GM21367 (cell line): ENCODE measurements around the gene IQCN.

Source experiments
- ATAC-seq: cut with Tn5 transposase; IDR thresholded peaks from one replicate; pipeline ENCODE4 v1.9.1; 2021; ENCODE audit not compliant: unreplicated experiment

The IQCN gene

DNA sequence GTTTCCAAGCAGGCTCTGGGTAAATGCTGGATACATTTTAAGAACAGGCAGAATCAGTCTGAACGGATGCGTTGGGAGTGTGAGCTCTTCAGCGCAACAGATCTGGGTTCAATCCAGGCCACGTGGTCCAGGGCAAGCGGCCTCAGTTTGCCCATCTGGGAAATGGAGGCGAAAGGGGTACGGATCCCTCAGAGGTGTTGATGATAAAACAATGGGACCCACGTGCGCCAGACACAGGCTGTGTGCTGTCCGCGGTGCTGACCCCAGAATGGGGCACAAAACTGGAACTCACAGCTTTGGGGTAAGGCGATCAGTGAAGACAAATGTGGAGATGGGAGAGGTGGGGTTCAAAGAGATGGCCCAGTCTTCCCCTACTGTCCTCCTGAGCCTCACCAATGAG lies 34.9 kb downstream of the IQCN start:
- ATAC-seq, result no peak

GRCh38 chr19:18234194-18234593 lies 40.1 kb downstream of the IQCN start:
- ATAC-seq, result no peak

DNA sequence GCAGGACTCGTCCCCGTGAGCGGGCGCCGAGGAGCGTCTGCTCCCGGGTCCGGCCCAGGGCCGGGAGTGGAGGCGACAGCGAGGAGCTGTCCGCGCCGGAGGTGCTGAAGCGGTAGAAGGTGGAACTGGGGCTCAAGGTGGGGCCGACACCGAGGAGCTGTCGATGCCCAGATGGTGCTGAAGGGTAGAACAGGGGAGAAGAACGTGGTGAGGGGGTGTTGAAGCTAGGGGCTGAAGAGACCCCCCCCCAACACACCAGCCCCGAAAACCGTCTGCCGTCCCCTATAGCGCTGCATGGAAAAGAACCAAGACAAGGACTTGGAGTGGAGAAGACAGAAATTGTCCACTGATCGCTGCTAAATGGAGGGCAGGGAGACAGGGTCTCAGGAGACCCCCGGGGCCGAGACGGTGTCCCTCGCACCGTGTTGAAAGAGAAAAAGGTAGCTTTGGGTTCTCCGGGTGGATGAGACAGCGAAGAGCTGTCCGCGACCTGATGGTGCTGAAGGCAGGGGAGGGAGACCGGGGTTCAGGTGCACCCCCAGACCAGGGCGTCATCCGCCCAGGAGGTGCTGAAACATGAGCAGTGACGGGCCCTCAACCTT lies 40.9 kb downstream of the IQCN start:
- no peak for ATAC-seq

DNA sequence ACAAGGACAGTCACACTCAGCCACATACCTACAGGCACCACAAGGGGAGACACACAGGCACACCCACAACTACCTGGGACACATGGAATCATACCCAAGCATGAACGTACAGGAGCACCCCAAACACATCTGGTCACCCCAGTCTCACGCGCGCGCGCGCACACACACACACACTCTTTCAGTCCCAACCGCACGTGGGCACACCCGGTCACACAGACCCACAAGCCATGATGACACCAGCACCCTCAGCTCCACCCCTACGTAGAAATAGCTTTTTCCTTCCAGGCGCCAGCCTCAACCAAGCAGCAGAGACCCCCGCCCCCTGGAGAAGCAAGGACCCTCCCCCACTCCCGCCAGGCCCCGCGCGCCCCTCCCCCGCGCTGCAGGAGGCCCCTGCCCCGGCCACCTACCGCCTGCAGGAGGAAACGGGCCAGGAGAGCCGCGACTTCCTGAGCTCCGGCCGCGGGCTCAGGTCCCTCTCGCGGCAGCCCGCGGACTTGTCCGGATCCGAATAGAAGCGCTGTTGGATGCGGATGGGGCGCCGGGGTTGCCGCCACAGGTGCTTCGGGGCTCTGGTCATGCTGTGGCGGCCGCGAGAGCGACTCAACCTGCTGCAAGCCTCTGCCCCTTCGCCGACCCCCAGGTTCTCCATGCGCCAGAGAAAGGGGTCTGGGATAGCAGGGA lies 41.6 kb downstream of the IQCN start:
- ATAC-seq, result no peak

GRCh38 chr19:18231775-18232174 lies 42.5 kb downstream of the IQCN start:
- ATAC-seq, result no peak

DNA sequence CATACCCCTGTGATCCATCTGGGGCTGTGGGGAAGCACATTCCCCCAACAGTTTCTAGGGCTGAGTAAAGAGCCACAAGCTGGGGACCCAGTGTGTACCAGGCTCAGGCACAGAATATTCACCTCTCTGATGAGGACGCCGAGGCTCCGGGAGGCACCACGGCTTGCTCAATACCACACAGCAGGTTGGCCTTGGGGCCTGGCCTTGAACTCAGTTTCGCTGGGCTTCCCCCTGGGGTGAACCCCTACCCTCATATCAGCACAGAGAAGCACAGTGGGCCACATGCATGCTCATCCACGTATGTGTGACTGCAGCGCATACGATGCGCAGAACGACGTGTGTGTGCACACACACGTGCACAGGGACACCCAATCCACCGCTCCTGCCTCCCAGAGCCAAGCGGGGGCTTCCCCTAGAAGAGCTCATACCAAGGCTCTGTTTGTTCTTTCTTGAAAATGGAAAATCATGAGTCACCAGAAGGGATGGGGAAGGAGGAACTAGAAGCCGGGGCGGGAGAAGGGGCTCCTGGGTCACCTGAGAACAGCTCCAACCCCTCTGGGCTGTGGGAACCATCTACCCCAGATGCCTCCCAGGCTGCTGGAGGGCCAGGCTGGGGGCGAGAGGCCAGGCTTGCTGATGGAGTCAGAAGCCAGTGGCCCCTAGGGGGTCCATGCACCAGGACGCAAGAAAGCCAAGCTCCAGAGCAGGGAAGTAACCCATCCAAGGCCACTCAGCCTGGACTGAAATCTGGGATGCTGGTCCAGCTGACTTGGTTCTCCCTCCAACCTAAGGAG lies 43.1 kb downstream of the IQCN start:
- no peak for ATAC-seq

DNA sequence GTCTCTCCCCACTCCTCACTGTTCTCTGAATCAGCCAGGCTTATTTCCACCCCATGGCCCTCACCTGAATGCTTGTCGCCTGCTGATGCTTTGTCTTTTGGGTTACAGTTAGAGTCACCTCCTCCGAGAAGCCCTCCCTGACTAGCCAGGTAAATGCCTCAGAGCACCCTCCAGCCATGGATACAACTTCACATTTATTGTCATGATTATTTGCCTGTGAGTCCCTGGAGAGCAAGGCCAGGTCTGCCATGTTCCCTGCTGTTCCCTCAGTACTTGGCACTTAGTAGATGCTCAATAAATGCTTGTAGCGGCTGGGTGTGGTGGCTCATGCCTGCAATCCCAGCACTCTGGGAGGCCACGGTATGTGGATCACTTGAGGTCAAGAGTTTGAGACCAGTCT lies 44.3 kb downstream of the IQCN start:
- ATAC-seq, result no peak

GRCh38 chr19:18229474-18229873 lies 44.8 kb downstream of the IQCN start:
- ATAC-seq, result no peak

GRCh38 chr19:18227781-18228271 lies 46.4 kb downstream of the IQCN start:
- no peak for ATAC-seq

GRCh38 chr19:18226956-18227780 lies 47.1 kb downstream of the IQCN start:
- ATAC-seq, result no peak

- ATAC-seq, result no peak
Measured at GRCh38 chr19:18225702-18226468, 48.4 kb downstream of the IQCN start, which contains the start of gene PDE4C. Gene PDE4C, minus strand, starts transcription at chr19:18226438. Its CDS starts 23 bp downstream, at chr19:18226415.

DNA sequence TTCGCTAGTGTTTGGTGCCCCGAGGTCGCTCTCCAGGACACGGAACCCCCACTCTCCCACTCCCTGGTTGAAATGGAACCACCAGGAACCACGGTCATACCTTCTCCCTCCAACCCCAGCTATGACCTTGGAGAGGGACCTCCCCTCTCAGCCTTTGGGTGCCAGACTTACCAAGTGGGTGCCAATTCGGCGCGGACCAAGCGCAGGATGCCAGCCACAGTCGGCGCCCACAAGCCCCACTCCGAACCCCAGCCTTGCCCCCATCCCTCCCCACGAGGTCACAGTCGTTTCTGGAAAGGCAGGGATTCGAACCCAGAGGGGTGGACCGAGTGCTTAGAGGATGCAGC lies 48.9 kb downstream of the IQCN start:
- ATAC-seq, result no peak

GRCh38 chr19:18224525-18225354 lies 49.5 kb downstream of the IQCN start:
- peak; percentile 69 for ATAC-seq

DNA sequence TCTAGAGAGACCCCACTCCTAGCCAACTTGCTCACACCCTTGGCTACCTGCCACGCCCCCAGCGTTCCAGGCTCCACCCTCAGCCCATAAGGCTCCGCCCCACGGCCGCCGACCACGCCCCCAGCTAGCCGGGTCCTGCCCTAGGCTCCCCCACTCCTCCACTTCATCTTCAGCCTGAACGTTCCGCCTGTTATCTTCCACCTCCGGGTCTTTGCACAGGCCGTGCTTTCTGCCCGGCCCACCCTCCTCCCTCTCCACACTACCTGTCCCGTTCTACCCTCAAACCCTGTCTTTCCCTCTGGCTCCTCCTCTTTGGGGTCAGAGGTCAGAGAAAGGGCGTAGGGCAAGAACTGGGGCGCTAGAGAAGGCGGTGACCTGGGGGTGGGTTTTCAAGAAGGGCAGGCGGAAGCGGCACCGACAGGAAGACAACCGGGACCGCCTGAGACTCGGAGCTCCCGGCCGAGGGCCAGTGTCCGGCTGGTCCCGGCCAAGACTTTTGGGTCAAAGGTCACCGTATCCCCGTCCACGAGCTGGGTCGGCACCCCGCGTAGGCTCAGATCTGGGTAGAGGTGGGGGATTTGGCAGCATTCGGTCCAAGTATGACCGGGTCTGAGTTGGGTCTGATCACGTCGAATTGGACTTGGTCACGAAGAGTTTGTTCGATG lies 50.3 kb downstream of the IQCN start:
- no peak for ATAC-seq

GRCh38 chr19:18221815-18222725 lies 52.2 kb downstream of the IQCN start:
- ATAC-seq, result no peak

DNA sequence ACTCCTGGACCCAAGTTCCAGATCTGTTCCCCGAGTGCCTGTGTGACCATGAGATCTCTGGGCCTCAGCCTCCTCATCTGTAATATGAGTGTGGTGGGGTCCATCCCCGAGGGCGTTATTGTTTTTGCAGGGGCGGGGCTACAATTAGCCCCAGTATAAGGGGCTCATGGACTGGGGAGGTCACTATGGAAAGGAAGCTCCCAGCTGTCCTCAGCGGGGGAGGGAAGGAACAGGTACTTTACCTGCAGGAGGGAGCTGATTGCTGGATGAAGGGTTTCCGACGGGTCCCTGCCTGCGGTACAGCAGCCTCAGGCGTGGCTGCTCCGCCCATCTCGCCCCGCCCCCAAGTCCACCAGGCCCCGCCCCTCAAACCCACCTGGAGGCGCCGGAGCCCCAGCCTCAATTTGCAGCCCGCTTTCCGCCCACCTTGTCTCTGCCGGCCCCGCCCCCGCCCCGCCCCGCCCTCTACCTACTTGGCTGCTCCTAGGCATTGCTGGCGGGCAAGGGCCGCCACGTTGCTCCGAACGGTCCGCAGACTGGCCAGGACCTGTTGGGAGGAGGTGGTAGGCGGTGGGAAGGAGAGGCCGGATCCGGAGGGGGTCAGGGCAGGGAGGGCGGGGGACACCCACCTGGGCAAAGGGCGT lies 53.5 kb downstream of the IQCN start:
- ATAC-seq, result no peak

DNA sequence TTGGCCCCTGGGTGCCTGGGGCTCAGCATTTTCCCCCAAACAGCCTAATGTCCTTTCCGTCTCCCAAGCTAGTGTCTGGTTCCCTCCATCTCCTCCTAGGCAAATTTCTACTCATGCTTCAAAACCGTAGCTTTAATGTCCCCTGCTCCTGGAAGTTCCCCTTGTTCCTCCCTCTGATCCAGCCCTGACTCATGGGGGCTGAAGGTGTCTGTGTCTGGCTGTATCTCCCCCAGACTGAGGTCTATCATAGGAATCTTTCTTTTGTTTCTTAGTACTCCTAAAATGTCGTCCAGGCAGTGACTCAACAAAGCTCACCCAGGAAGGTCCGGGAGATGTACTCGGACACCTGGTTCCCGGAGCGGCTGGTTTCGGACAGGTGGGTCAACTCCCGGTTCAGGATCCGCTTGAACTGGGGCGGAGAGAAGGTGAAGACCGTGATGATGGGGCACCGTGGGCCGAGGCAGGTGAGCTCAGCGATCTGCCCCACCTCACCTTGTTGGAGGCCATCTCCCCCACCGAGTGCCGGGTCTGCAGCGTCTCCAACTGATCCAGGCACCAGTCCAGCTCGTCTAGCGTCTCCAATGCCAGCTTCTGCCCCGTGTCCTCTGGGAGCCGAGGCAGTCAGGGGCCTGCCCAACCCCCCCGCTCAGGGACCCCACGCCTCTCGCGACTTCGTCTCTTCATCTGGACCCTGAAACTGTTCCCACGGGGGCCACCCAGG lies 54.2 kb downstream of the IQCN start:
- ATAC-seq, result no peak
